Spleen (tissue), 11 donors: ENCODE measurements around the gene UFD1. TPM values are rescaled to one million over a fixed set of nuclear protein-coding genes. Genes with fewer than 3 reads are reported as not detected.
"Not testable (repeated sequence)": the region's sequence is repeated elsewhere in the genome, so short reads cannot be mapped to it uniquely, and the experiment has no call there.

ENCODE experiments used
- DNase-seq: peaks from one replicate; pipeline ENCODE4 v3.0.0-alpha.2; 2020
- H3K27ac ChIP-seq, 8 donors: fragments of 200-600 bp; sonication (generic) in 7 of 8; 1 replicate in 4 of 8; 2 replicates in 4 of 8; pipeline versions ENCODE4 v1.5.0 to v1.8.0; 2016 to 2021; ENCODE audit warnings: inconsistent platforms in 4 of 8, mild to moderate bottlenecking in 4 of 8, moderate library complexity in 1 of 8
- H3K27me3 ChIP-seq, 7 donors: fragments of 200-600 bp; sonication (generic) in 6 of 7; replicated peaks in 1 of 7; 1 replicate in 4 of 7; 2 replicates in 3 of 7; pipeline versions ENCODE4 v1.5.0 to v1.8.0; 2016 to 2021; ENCODE audit warnings: inconsistent platforms in 3 of 7, mild to moderate bottlenecking in 1 of 7
- H3K36me3 ChIP-seq, 6 donors: fragments of 200-600 bp; sonication (generic) in 5 of 6; 1 replicate in 4 of 6; 2 replicates in 2 of 6; pipeline versions ENCODE4 v1.5.0 to v1.8.0; 2016 to 2021; ENCODE audit warnings: inconsistent platforms in 2 of 6
- H3K4me1 ChIP-seq, 6 donors: fragments of 200-600 bp; sonication (generic) in 5 of 6; 1 replicate in 3 of 6; 2 replicates in 3 of 6; pipeline versions ENCODE4 v1.5.0 to v1.8.0; 2016 to 2021; ENCODE audit warnings: inconsistent platforms in 3 of 6
- H3K4me3 ChIP-seq, 8 donors: fragments of 200-600 bp; sonication (generic) in 7 of 8; 1 replicate in 4 of 8; 2 replicates in 4 of 8; pipeline versions ENCODE4 v1.5.0 to v1.8.0; 2016 to 2021; ENCODE audit warnings: inconsistent platforms in 4 of 8, mild to moderate bottlenecking in 4 of 8, moderate library complexity in 2 of 8
- H3K9me3 ChIP-seq, 8 donors: fragments of 200-600 bp; sonication (generic) in 7 of 8; 1 replicate in 4 of 8; 2 replicates in 4 of 8; pipeline versions ENCODE4 v1.5.0 to v1.8.0; 2016 to 2021; ENCODE audit warnings: inconsistent platforms in 4 of 8
- POLR2A ChIP-seq, 3 donors: fragments of 450-650 bp; IDR thresholded peaks; one replicate each; pipeline ENCODE4 v1.5.1; 2017; ENCODE audit warnings: antibody characterized with exemption in 3 of 3, mild to moderate bottlenecking in 1 of 3
- POLR2AphosphoS5 ChIP-seq, 3 donors: sonication (generic); formaldehyde crosslinking; IDR thresholded peaks; one replicate each; pipeline ENCODE4 v1.5.1; 2017; ENCODE audit warnings: antibody characterized with exemption in 3 of 3
- WGBS, 5 donors: extraction: QIAGEN DNeasy Blood & Tissue Kit in 3 of 5; methylation state at CpG; one replicate each; pipeline versions ENCODE4 v1.1.5 to v1.1.7; 2013 to 2018; 5-methylcytosine and 5-hydroxymethylcytosine counted together
- intact Hi-C: fragments of 100-400 bp; cut with DNase I; formaldehyde crosslinking; loops from one replicate; pipeline ENCODE4 v1.15.0; 2023; ENCODE audit warnings: low total_unique reads
- polyA plus RNA-seq, 3 donors: library from polyadenylated mRNA; stranded (reverse); fragments of 200-250 nt; gene quantifications; one replicate each; pipeline ENCODE4 v1.2.1, GENCODE V29; 2013
- total RNA-seq, 7 donors: library from RNA; depleted of rRNA in 3 of 7; stranded (reverse); fragments of >200 nt in 3 of 7; fragmentation: NEBNext Ultra II Directional in 4 of 7; extraction: Animal tissue kit (Norgen Biotek cat#: 25700) in 4 of 7; gene quantifications; one replicate each; pipeline versions ENCODE4 v1.1.0 to v1.2.1, GENCODE V29; 2016 to 2021
- TF ChIP-seq, protein P1 (sequence below), 11 experiments: fragments of 200-600 bp in 7 of 11; fragments of 450-650 bp in 4 of 11; sonication (generic) in 4 of 11; IDR thresholded peaks in 8 of 11; conservative IDR thresholded peaks in 3 of 11; 1 replicate in 7 of 11; 2 replicates in 4 of 11; pipeline versions ENCODE4 v1.4.0 to v1.8.0; 2016 to 2021; ENCODE audit warnings: antibody characterized with exemption in 11 of 11, inconsistent platforms in 4 of 11, mild to moderate bottlenecking in 1 of 11
- donor health status: healthy with polysubstance abuse.
- donor health status: DM: no; HTN: no; CAD: no; lungs with moderate emphysema.
- donor health status: DM: no; HTN: no; CAD: no.
- donor health status: Bipolar disorder and iron deficiency.
- donor health status: healthy.
- donor health status: DM: no; HTN: no; CAD: no.
- donor health status: DM: yes; HTN: yes; CAD: no.

UFD1 gene
- total and polyA plus RNA-seq, 10 donors: 35.6 to 55.4 (median 42.4) TPM

DNA sequence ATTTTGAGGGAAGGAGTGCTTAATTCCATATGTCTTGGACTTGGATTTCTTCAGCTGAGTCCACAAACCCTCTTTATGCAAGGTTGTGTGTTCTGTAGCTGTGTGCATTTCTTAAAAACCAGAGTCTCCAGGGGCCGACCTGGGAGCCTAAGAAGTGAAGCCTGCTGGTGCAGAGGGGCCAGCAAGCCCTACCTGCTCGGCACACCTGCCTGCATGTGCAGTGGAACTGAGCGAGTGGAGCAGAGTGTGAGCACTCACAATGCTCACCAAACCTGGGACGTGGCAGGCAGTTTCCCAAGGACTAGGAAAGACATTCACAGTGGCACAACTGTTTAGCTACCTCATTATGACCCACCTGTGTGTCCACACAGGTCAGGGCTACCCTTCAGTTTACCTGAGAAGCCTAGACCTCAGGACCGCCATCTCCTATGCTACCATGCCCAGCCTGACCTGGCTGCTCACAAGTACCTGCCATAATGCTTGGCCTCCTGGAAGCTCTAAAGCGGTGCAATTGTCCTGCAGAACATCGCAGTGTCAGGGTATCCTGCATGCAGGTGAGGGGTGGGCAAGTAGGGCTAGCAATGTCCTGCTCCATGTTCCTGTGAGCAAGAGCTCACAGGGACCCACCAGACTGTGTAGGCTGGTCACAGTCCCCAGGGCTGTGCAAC, 35.3 kb downstream of the UFD1 start:
- H3K36me3 ChIP-seq: peaks cover 0 to 58% (median 22%) of the 10 kb centered on the region in 6 donors
- H3K9me3 ChIP-seq: no peaks in the 10 kb centered on the region
- peaks cover 15 to 66% (median 37%) of the 10 kb centered on the region in 6 donors for H3K4me1 ChIP-seq
- intact Hi-C loops: loop anchor here (10.0 kb wide), 1 partner anchor 149 kb away; the partner anchor contains the start of gene CLTCL1
- H3K27me3 ChIP-seq: no peaks in the 10 kb centered on the region
- DNase-seq: no peak
- H3K27ac ChIP-seq: no peak overlapping the region
- TF ChIP-seq POLR2A (IDR thresholded peaks at IDR 0.05): no peak
- TF ChIP-seq POLR2AphosphoS5 (IDR thresholded peaks at IDR 0.05): no peak
- TF ChIP-seq, protein P1, sequence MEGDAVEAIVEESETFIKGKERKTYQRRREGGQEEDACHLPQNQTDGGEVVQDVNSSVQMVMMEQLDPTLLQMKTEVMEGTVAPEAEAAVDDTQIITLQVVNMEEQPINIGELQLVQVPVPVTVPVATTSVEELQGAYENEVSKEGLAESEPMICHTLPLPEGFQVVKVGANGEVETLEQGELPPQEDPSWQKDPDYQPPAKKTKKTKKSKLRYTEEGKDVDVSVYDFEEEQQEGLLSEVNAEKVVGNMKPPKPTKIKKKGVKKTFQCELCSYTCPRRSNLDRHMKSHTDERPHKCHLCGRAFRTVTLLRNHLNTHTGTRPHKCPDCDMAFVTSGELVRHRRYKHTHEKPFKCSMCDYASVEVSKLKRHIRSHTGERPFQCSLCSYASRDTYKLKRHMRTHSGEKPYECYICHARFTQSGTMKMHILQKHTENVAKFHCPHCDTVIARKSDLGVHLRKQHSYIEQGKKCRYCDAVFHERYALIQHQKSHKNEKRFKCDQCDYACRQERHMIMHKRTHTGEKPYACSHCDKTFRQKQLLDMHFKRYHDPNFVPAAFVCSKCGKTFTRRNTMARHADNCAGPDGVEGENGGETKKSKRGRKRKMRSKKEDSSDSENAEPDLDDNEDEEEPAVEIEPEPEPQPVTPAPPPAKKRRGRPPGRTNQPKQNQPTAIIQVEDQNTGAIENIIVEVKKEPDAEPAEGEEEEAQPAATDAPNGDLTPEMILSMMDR (IDR thresholded peaks at IDR 0.05 in 8 of 11, conservative IDR thresholded peaks at IDR 0.05 in 3 of 11): no peak
- no peak overlapping the region for H3K4me3 ChIP-seq
- WGBS, 5 donors: 79 to 91% (median 85%) methylated on average over 7 of the region's 7 CpGs

DNA sequence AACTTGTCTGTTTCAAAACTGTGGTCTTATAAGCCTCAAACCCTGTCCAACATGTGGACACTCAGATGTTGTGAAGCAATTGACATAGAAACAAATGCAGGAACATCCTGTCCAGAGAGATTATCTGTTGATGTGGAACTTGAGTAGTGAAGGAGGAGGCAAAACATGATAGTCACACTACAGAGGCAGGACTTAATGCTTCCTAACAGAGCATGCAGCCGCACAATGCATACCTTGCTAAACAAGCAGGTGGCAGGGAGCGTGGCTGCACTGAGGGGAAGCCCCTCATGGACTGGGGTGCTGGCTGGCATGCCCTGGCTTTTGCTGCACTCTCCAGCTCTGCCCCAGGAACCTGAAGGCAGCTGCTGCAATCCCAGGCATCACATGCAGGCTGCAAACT, 36.8 kb downstream of the UFD1 start:
- Histone ChIP-seq H3K4me1 (peaks cover 10 to 65% (median 28%) of the 10 kb centered on the region in 6 donors), H3K36me3 (peaks cover 0 to 71% (median 26%) of the 10 kb centered on the region in 6 donors), H3K27ac (no peak overlapping the region), H3K4me3 (no peak overlapping the region), H3K9me3 (no peaks in the 10 kb centered on the region), H3K27me3 (no peaks in the 10 kb centered on the region)
- DNase-seq: no peak
- TF ChIP-seq POLR2AphosphoS5 (IDR thresholded peaks at IDR 0.05): no peak
- 86 to 98% (median 89%) methylated on average over 2 of the region's 2 CpGs for WGBS, 5 donors
- intact Hi-C loops: loop anchor here (10.0 kb wide), 1 partner anchor 147 kb away; the partner anchor contains the start of gene CLTCL1

DNA sequence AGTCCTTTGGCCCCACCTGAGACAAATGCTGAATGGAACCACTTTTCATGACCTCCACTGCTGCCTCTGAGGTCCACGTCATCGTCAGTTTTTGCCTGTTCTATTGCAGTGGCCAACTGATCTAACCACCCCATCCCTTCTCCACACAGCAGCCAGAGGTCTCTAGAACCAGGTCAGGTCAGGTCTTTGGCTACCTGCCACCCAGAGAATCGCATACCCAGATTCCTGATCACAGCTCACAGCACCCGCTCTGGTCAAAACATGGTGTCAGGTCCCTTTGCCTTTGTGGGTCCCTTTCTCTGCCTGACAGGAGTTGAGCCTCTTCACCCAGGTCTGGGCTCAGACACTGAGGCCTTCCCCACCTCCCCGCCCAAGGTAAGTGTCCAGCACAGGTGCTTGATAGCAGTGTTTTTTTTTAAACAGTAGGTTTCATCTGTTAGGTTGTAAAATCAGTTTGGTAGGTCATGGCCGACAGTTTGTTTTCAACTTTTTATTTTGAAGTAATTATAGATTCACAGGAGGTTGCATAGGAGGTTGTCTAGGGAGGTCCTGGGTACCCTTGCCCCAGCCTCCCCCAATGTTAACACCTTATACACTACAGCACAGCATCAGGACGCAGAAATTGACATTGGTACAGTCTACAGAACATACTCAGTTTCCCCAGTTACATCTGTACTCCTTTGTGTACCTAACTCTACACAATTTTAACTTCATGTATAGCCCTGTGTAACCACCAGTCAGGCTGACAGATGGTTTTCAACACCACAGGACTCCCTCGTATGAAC, 38.4 kb downstream of the UFD1 start:
- Histone ChIP-seq H3K27me3 (no peaks in the 10 kb centered on the region), H3K27ac (no peak overlapping the region), H3K4me1 (peaks cover 0 to 54% (median 16%) of the 10 kb centered on the region in 6 donors), H3K4me3 (no peak overlapping the region), H3K9me3 (no peaks in the 10 kb centered on the region), H3K36me3 (peaks cover 0 to 87% (median 36%) of the 10 kb centered on the region in 6 donors)
- intact Hi-C loops: loop anchor here (10.0 kb wide), 1 partner anchor 146 kb away; the partner anchor contains the start of gene CLTCL1
- TF ChIP-seq POLR2AphosphoS5 (IDR thresholded peaks at IDR 0.05): no peak
- TF ChIP-seq, protein P1 (IDR thresholded peaks at IDR 0.05 in 8 of 11, conservative IDR thresholded peaks at IDR 0.05 in 3 of 11): no peak
- TF ChIP-seq POLR2A (IDR thresholded peaks at IDR 0.05): no peak
- WGBS, 5 donors: 79 to 95% (median 91%) methylated on average over 7 to 8 of the region's 8 CpGs
- no peak for DNase-seq

DNA sequence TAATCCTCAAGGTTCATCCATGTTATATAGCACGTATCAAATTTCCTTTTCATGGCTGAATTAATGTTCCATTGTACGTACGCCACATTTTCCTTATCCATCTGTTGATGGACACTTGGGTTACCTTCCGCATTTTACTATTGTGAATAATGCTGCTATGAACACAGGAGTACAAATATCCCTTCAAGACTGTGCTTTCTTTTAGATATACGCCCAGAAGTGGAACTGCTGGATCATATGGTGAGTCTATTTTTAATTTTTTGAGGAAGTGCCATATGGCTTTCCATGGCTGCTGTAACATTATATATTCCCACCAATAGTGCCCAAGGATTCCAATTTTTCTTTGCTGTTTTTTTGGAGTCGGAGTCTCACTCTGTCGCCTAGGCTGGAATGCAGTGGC, 40.7 kb downstream of the UFD1 start:
- no peaks in the 10 kb centered on the region for H3K9me3 ChIP-seq
- H3K4me1 ChIP-seq: peaks cover 2 to 54% (median 23%) of the 10 kb centered on the region in 6 donors
- no peak for TF ChIP-seq POLR2A (IDR thresholded peaks at IDR 0.05)
- TF ChIP-seq, protein P1 (IDR thresholded peaks at IDR 0.05 in 8 of 11, conservative IDR thresholded peaks at IDR 0.05 in 3 of 11): no peak
- TF ChIP-seq POLR2AphosphoS5 (IDR thresholded peaks at IDR 0.05): no peak
- intact Hi-C loops: no loop called here
- 86 to 95% (median 90%) methylated on average over 7 of the region's 7 CpGs for WGBS, 5 donors
- no peak overlapping the region for H3K4me3 ChIP-seq
- H3K27me3 ChIP-seq: no peaks in the 10 kb centered on the region
- H3K27ac ChIP-seq: no peak overlapping the region
- H3K36me3 ChIP-seq: peaks cover 0 to 86% (median 36%) of the 10 kb centered on the region in 6 donors
- DNase-seq: no peak

DNA sequence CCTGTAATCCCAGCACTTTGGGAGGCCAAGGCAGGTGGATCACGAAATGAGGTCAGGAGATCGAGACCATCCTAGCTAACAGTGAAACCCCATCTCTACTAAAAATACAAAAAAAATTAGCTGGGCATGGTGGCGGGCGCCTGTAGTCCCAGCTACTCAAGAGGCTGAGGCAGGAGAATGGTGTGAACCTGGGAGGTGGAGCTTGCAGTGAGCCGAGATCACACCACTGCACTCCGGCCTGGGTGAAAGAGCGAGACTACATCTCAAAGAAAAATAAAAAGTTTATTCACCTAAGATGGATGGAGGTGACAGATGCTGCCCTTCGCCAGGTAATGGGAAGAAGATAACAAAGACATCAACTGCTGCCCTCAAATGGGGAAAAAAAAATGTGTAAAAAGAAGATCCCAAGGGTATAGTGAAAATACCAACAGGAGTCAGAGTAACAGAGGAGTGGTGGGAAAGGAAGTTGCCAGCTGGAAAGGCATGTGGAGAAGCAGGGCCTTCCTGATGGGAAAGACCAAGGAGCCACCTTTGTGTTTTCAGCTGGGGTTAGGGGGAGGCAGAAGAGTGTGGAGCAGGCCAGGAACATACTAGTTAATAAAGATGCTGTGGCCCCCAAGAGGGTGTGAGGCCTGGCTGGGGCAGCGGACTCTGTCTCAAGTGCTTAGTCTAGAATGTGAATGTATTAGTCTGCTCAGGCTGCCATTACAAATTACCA, 42.4 kb downstream of the UFD1 start:
- peaks cover 6 to 46% (median 28%) of the 10 kb centered on the region in 6 donors for H3K4me1 ChIP-seq
- H3K27ac ChIP-seq, DNase-seq, H3K27me3 ChIP-seq, H3K9me3 ChIP-seq, H3K4me3 ChIP-seq, intact Hi-C loops: not testable (repeated sequence)
- peaks cover 0 to 73% (median 34%) of the 10 kb centered on the region in 6 donors for H3K36me3 ChIP-seq
- 91 to 96% (median 95%) methylated on average over 9 of the region's 9 CpGs for WGBS, 5 donors
